ENCODE measurements around the gene CABCOCO1. TPM values are rescaled to one million over a fixed set of nuclear protein-coding genes. Genes with fewer than 3 reads are reported as not detected.

Gene CABCOCO1
- total RNA-seq, 1 experiment from 2014 or later: not detected

- H3K36me3 Mint-ChIP-seq (ENCODE audit: insufficient read depth, unreplicated experiment): no peaks in the 10 kb centered on the region
- TF ChIP-seq, protein P1, sequence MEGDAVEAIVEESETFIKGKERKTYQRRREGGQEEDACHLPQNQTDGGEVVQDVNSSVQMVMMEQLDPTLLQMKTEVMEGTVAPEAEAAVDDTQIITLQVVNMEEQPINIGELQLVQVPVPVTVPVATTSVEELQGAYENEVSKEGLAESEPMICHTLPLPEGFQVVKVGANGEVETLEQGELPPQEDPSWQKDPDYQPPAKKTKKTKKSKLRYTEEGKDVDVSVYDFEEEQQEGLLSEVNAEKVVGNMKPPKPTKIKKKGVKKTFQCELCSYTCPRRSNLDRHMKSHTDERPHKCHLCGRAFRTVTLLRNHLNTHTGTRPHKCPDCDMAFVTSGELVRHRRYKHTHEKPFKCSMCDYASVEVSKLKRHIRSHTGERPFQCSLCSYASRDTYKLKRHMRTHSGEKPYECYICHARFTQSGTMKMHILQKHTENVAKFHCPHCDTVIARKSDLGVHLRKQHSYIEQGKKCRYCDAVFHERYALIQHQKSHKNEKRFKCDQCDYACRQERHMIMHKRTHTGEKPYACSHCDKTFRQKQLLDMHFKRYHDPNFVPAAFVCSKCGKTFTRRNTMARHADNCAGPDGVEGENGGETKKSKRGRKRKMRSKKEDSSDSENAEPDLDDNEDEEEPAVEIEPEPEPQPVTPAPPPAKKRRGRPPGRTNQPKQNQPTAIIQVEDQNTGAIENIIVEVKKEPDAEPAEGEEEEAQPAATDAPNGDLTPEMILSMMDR (IDR thresholded peaks at IDR 0.05; ENCODE audit: unreplicated experiment): no peak
- no peaks in the 10 kb centered on the region for H3K27me3 Mint-ChIP-seq (ENCODE audit: insufficient read depth, unreplicated experiment)
- ChIA-PET CTCF (interaction anchor here (1.0 to 1.4 kb wide), 2 partner anchors 16 to 279 kb away, joined by 4 read pairs; no protein-coding TSS in a partner anchor), POLR2A (interaction anchor here (1.7 kb wide), 1 partner anchor 11 kb away, joined by 5 read pairs; no protein-coding TSS in a partner anchor)
- H3K27ac Mint-ChIP-seq (ENCODE audit: low read depth, unreplicated experiment): no peak overlapping the region
- no peaks in the 10 kb centered on the region for H3K9me3 Mint-ChIP-seq (ENCODE audit: unreplicated experiment)
- H3K4me3 Mint-ChIP-seq (ENCODE audit: unreplicated experiment): no peak overlapping the region
- intact Hi-C loops (cut with micrococcal nuclease): no loop called here
- no peak for DNase-seq (ENCODE audit: unreplicated experiment)
- no TSS peak for BruUV-seq (replicated peaks)
- peaks cover 17% of the 10 kb centered on the region for H3K4me1 Mint-ChIP-seq (ENCODE audit: insufficient read depth, unreplicated experiment)
Measured at GRCh38 chr10:61623161-61623560, 39.6 kb upstream of the CABCOCO1 start.

DNA sequence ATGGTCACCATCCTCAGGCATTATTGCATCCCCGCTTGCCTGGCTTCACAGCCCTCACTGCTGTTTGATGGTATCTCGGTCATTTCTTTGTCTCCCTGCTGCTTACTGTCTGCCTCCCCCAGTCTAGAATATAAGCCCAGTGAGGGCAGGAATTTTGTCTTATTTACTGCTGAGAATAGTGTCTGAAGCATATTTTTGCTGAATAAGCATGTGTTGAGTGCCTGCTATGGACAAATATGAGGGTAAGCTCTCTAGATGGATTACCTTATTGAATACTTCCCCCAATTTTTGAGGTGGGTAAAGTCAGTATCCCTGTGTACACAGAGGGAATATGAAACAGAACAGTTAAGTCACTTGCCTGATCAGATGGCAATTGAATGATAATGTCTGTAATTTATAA, 36.5 kb upstream of the CABCOCO1 start:
- H3K4me1 Mint-ChIP-seq (ENCODE audit: insufficient read depth, unreplicated experiment): peaks cover 28% of the 10 kb centered on the region
- no peak for DNase-seq (ENCODE audit: unreplicated experiment)
- H3K27me3 Mint-ChIP-seq (ENCODE audit: insufficient read depth, unreplicated experiment): no peaks in the 10 kb centered on the region
- no peaks in the 10 kb centered on the region for H3K36me3 Mint-ChIP-seq (ENCODE audit: insufficient read depth, unreplicated experiment)
- CTCF ChIA-PET: interaction anchor here (0.9 kb wide), 1 partner anchor 107 kb away, joined by 3 read pairs; no protein-coding TSS in a partner anchor
- TF ChIP-seq, protein P1 (IDR thresholded peaks at IDR 0.05; ENCODE audit: unreplicated experiment): no peak
- no peak overlapping the region for H3K27ac Mint-ChIP-seq (ENCODE audit: low read depth, unreplicated experiment)
- no peaks in the 10 kb centered on the region for H3K9me3 Mint-ChIP-seq (ENCODE audit: unreplicated experiment)
- intact Hi-C loops (cut with micrococcal nuclease): loop anchor here (5.0 kb wide), 1 partner anchor 276 kb away; the partner anchor contains the start of gene ARID5B
- no TSS peak for BruUV-seq (replicated peaks)
- POLR2A ChIA-PET: no interaction called here
- no peak overlapping the region for H3K4me3 Mint-ChIP-seq (ENCODE audit: unreplicated experiment)

- POLR2A ChIA-PET: interaction anchor here (0.7 to 2.8 kb wide), 3 partner anchors 17 to 276 kb away, joined by 3 to 13 read pairs (median 12); no protein-coding TSS in a partner anchor
- H3K27me3 Mint-ChIP-seq (ENCODE audit: insufficient read depth, unreplicated experiment): no peaks in the 10 kb centered on the region
- CTCF ChIA-PET: interaction anchor here (0.6 to 1.6 kb wide), 3 partner anchors 135 to 448 kb away, joined by 3 read pairs; no protein-coding TSS in a partner anchor
- no peak overlapping the region for H3K4me3 Mint-ChIP-seq (ENCODE audit: unreplicated experiment)
- TF ChIP-seq, protein P1 (IDR thresholded peaks at IDR 0.05; ENCODE audit: unreplicated experiment): no peak
- intact Hi-C loops (cut with micrococcal nuclease): loop anchor here (5.0 kb wide), 1 partner anchor 275 kb away; the partner anchor contains the start of gene ARID5B
- peak overlapping the region; percentile 90 for H3K27ac Mint-ChIP-seq (ENCODE audit: low read depth, unreplicated experiment)
- no TSS peak for BruUV-seq (replicated peaks)
- H3K36me3 Mint-ChIP-seq (ENCODE audit: insufficient read depth, unreplicated experiment): no peaks in the 10 kb centered on the region
- peaks cover 34% of the 10 kb centered on the region for H3K4me1 Mint-ChIP-seq (ENCODE audit: insufficient read depth, unreplicated experiment)
- no peak for DNase-seq (ENCODE audit: unreplicated experiment)
- no peaks in the 10 kb centered on the region for H3K9me3 Mint-ChIP-seq (ENCODE audit: unreplicated experiment)
Measured at GRCh38 chr10:61627266-61627665, 35.5 kb upstream of the CABCOCO1 start.

DNA sequence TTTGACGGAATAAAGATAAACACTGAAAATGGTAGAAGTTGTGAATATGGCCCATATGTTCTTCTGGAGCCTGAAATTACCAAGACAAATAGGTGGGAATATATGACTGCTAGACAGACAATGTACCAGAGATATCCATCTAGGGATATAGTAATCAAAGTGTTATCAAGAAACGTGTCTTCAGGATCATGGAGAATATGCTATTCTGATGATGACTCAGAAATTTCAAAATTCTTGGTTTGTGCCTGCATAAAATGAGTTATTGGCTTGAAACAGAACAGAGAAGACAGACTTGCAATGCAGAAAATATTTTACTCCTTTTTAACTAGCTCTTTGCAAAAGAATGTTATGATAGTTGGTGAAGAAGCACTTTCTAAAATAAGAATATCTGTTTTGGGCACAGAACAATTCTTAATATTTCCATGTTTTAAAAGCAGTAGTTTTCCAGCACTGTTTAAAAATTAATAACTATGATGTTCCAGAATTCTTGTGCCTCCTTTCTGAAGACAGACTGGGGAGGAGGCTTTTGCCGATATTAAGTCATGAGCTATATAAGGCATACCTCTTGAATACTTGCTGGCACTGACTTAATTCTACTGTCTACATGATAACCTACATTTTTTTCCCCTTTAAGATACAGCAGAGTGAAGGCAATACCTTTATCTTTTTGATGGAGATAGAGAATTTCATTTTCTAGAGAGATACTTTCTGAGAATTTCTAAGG, 34.4 kb upstream of the CABCOCO1 start:
- peak; percentile 58 for DNase-seq (ENCODE audit: unreplicated experiment)
- no TSS peak for BruUV-seq (replicated peaks)
- Mint-ChIP-seq H3K9me3 (ENCODE audit: unreplicated experiment) (no peaks in the 10 kb centered on the region), H3K4me3 (ENCODE audit: unreplicated experiment) (peak overlapping the region; percentile 51), H3K4me1 (ENCODE audit: insufficient read depth, unreplicated experiment) (peaks cover 35% of the 10 kb centered on the region), H3K27ac (ENCODE audit: low read depth, unreplicated experiment) (peak overlapping the region; percentile 90), H3K27me3 (ENCODE audit: insufficient read depth, unreplicated experiment) (no peaks in the 10 kb centered on the region), H3K36me3 (ENCODE audit: insufficient read depth, unreplicated experiment) (no peaks in the 10 kb centered on the region)
- TF ChIP-seq, protein P1 (IDR thresholded peaks at IDR 0.05; ENCODE audit: unreplicated experiment): no peak
- intact Hi-C loops (cut with micrococcal nuclease): loop anchor here (5.0 kb wide), 1 partner anchor 274 kb away; the partner anchor contains the start of gene ARID5B
- ChIA-PET POLR2A (interaction anchor here (0.7 to 2.8 kb wide), 18 partner anchors 10 to 371 kb away, joined by 3 to 15 read pairs (median 4); no protein-coding TSS in a partner anchor), CTCF (interaction anchor here (0.9 to 1.6 kb wide), 5 partner anchors 14 to 268 kb away, joined by 3 read pairs; no protein-coding TSS in a partner anchor)
